H9 (cell line): ENCODE measurements around the gene MOV10L1. TPM values are rescaled to one million over a fixed set of nuclear protein-coding genes. Genes with fewer than 3 reads are reported as not detected.
A peak's percentile ranks its signal among the peaks of the same experiment; 100 is the strongest.

Experiments used
- DNase-seq: peaks from one replicate; pipeline ENCODE4 v3.0.0-alpha.2; 2017
- H2AFZ ChIP-seq: one replicate; pipeline ENCODE4 v1.6.1; 2013; ENCODE audit warnings: mild to moderate bottlenecking, low read length, control low read depth, moderate library complexity
- H2AK5ac ChIP-seq: 2 replicates; pipeline ENCODE4 v1.6.1; 2013; ENCODE audit warnings: low read length, control low read depth, mixed read lengths; ENCODE audit not compliant: insufficient read length
- H2BK120ac ChIP-seq: one replicate; pipeline ENCODE4 v1.6.1; 2013; ENCODE audit warnings: low read depth, mild to moderate bottlenecking, low read length, control low read depth, inconsistent platforms; ENCODE audit not compliant: poor library complexity, severe bottlenecking
- H2BK12ac ChIP-seq: 2 replicates; pipeline ENCODE4 v1.6.1; 2013; ENCODE audit warnings: low read length, control low read depth, mixed read lengths, low read depth; ENCODE audit not compliant: insufficient read length
- H2BK15ac ChIP-seq: 2 replicates; pipeline ENCODE4 v1.6.1; 2013; ENCODE audit warnings: low read depth, low read length, control low read depth
- H2BK20ac ChIP-seq: one replicate; pipeline ENCODE4 v1.6.1; 2013; ENCODE audit warnings: low read depth, mild to moderate bottlenecking, low read length, control low read depth, inconsistent platforms; ENCODE audit not compliant: poor library complexity, severe bottlenecking
- H2BK5ac ChIP-seq: 2 replicates; pipeline ENCODE4 v1.6.1; 2013; ENCODE audit warnings: low read length, control low read depth, mixed read lengths; ENCODE audit not compliant: insufficient read length
- H3K14ac ChIP-seq: 2 replicates; pipeline ENCODE4 v1.6.1; 2013; ENCODE audit warnings: low read length, control low read depth; ENCODE audit not compliant: insufficient read depth
- H3K18ac ChIP-seq: 2 replicates; pipeline ENCODE4 v1.6.1; 2013; ENCODE audit warnings: low read depth, mild to moderate bottlenecking, mixed read lengths, low read length, control low read depth; ENCODE audit not compliant: insufficient read length
- H3K23ac ChIP-seq: 2 replicates; pipeline ENCODE4 v1.6.1; 2013; ENCODE audit warnings: low read length, control low read depth, mixed read lengths, low read depth; ENCODE audit not compliant: insufficient read length
- H3K23me2 ChIP-seq: 2 replicates; pipeline ENCODE4 v1.6.1; 2013; ENCODE audit warnings: low read depth, mild to moderate bottlenecking, mixed read lengths, low read length, control low read depth; ENCODE audit not compliant: insufficient read length, poor library complexity, severe bottlenecking
- H3K27ac ChIP-seq: 2 replicates; pipeline ENCODE4 v1.5.1; 2013; ENCODE audit warnings: low read length, control low read depth, mixed read lengths, low read depth; ENCODE audit not compliant: insufficient read length
- H3K27me3 ChIP-seq: 2 replicates; pipeline ENCODE4 v1.6.1; 2013; ENCODE audit warnings: low read length, control low read depth, inconsistent platforms; ENCODE audit not compliant: insufficient read depth
- H3K4ac ChIP-seq: 2 replicates; pipeline ENCODE4 v1.6.1; 2013; ENCODE audit warnings: low read depth, mild to moderate bottlenecking, control low read depth, inconsistent platforms, low read length, moderate library complexity
- H3K4me1 ChIP-seq: 2 replicates; pipeline ENCODE4 v1.6.1; 2013; ENCODE audit warnings: low read length, control low read depth, inconsistent platforms; ENCODE audit not compliant: insufficient read depth
- H3K4me2 ChIP-seq: 2 replicates; pipeline ENCODE4 v1.6.1; 2013; ENCODE audit warnings: low read length, control low read depth, mixed read lengths; ENCODE audit not compliant: insufficient read length, insufficient read depth
- H3K56ac ChIP-seq: 2 replicates; pipeline ENCODE4 v1.6.1; 2013; ENCODE audit warnings: low read depth, mild to moderate bottlenecking, mixed read lengths, low read length, control low read depth; ENCODE audit not compliant: insufficient read length
- H3K79me1 ChIP-seq: 2 replicates; pipeline ENCODE4 v1.6.1; 2013; ENCODE audit warnings: low read depth, mild to moderate bottlenecking, moderate library complexity, low read length, control low read depth, inconsistent platforms; ENCODE audit not compliant: insufficient read depth, poor library complexity, severe bottlenecking
- H3K79me2 ChIP-seq: 2 replicates; pipeline ENCODE4 v1.6.1; 2013; ENCODE audit warnings: low read length, control low read depth, inconsistent platforms; ENCODE audit not compliant: insufficient read depth
- H3K9ac ChIP-seq: 2 replicates; pipeline ENCODE4 v1.6.1; 2013; ENCODE audit warnings: low read length, control low read depth, mixed read lengths; ENCODE audit not compliant: insufficient read length; ENCODE audit errors: extremely low read depth
- H3K9me3 ChIP-seq: one replicate; pipeline ENCODE4 v1.6.1; 2013; ENCODE audit warnings: low read depth, low read length, inconsistent platforms; ENCODE audit not compliant: control insufficient read depth
- H3T11ph ChIP-seq: one replicate; pipeline ENCODE4 v1.6.1; 2013; ENCODE audit warnings: mild to moderate bottlenecking, low read length, control low read depth, inconsistent platforms
- H4K20me1 ChIP-seq: one replicate; pipeline ENCODE4 v1.6.1; 2013; ENCODE audit not compliant: control insufficient read depth, insufficient read length, insufficient read depth
- H4K5ac ChIP-seq: 2 replicates; pipeline ENCODE4 v1.6.1; 2013; ENCODE audit warnings: low read depth, mild to moderate bottlenecking, mixed read lengths, low read length, control low read depth; ENCODE audit not compliant: insufficient read length
- H4K8ac ChIP-seq: replicated peaks from 2 replicates; pipeline ENCODE4 v1.6.1; 2013; ENCODE audit warnings: low read length, control low read depth, mixed read lengths, low read depth; ENCODE audit not compliant: insufficient read length
- H4K91ac ChIP-seq: 2 replicates; pipeline ENCODE4 v1.6.1; 2013; ENCODE audit warnings: low read depth, mild to moderate bottlenecking, moderate library complexity, mixed read lengths, low read length, control low read depth; ENCODE audit not compliant: insufficient read length
- H3K27ac Mint-ChIP-seq, 3 experiments: 2 replicates in 2 of 3; 3 replicates in 1 of 3; pipeline ENCODE4 v1.8.0; 2020 to 2021; ENCODE audit warnings: mixed read lengths in 3 of 3, mild to moderate bottlenecking in 1 of 3, moderate library complexity in 1 of 3
- H3K27me3 Mint-ChIP-seq: 2 replicates; pipeline ENCODE4 v1.8.0; 2021; ENCODE audit warnings: low read depth, mild to moderate bottlenecking, moderate library complexity, mixed read lengths
- H3K36me3 Mint-ChIP-seq, 3 experiments: 2 replicates in 2 of 3; 3 replicates in 1 of 3; pipeline ENCODE4 v1.8.0; 2020 to 2021; ENCODE audit warnings: low read depth in 3 of 3, mixed read lengths in 3 of 3; ENCODE audit not compliant: insufficient read depth in 1 of 3
- H3K4me1 Mint-ChIP-seq, 2 experiments: 2 replicates each; pipeline ENCODE4 v1.8.0; 2020; ENCODE audit warnings: mixed read lengths in 2 of 2
- H3K4me3 Mint-ChIP-seq, 2 experiments: 2 replicates in 1 of 2; 3 replicates in 1 of 2; pipeline ENCODE4 v1.8.0; 2020 to 2021; ENCODE audit warnings: mild to moderate bottlenecking in 2 of 2, mixed read lengths in 2 of 2, moderate library complexity in 1 of 2
- H3K9me3 Mint-ChIP-seq, 2 experiments: 2 replicates in 1 of 2; 3 replicates in 1 of 2; pipeline ENCODE4 v1.8.0; 2020; ENCODE audit warnings: mild to moderate bottlenecking in 2 of 2, mixed read lengths in 2 of 2, moderate library complexity in 1 of 2
- WGBS: extraction: QIAGEN DNeasy Blood & Tissue Kit; methylation state at CpG from one replicate; pipeline ENCODE4 v1.1.7; 2013; ENCODE audit warnings: missing lambda C conversion rate, low lambda C conversion rate, mixed read lengths; ENCODE audit not compliant: insufficient read length; ENCODE audit errors: extremely low coverage; 5-methylcytosine and 5-hydroxymethylcytosine counted together
- total RNA-seq: library from RNA; stranded (reverse); gene quantifications from 2 replicates; pipeline ENCODE4 v1.2.1, GENCODE V29; 2021
- TF ChIP-seq, protein P1 (sequence below): fragments of 200-600 bp; sonication (generic); conservative IDR thresholded peaks from 3 replicates; pipeline ENCODE4 v1.8.0; 2021; ENCODE audit warnings: antibody characterized with exemption, mild to moderate bottlenecking

The MOV10L1 gene
- total RNA-seq, 1 experiment from 2014 or later: not detected

- DNase-seq: no peak
- Histone ChIP-seq H3K27me3 (no peaks in the 10 kb centered on the region), H3K4me1 (no peaks in the 10 kb centered on the region), H2BK120ac (no peak overlapping the region), H3K79me2 (no peaks in the 10 kb centered on the region), H2BK12ac (no peak overlapping the region), H2AK5ac (no peak overlapping the region), H3K23ac (no peak overlapping the region), H2BK5ac (no peak overlapping the region), H4K20me1 (no peaks in the 10 kb centered on the region), H4K5ac (no peak overlapping the region), H2BK15ac (no peak overlapping the region), H3K56ac (no peak overlapping the region), H3T11ph (no peak overlapping the region), H3K23me2 (no peaks in the 10 kb centered on the region), H4K91ac (no peak overlapping the region), H2BK20ac (no peak overlapping the region), H3K4ac (no peak overlapping the region), H3K4me2 (no peak overlapping the region), H3K27ac (no peak overlapping the region), H3K18ac (no peak overlapping the region), H4K8ac (no peak overlapping the region), H2AFZ (no peak overlapping the region), H3K79me1 (no peaks in the 10 kb centered on the region), H3K9me3 (no peaks in the 10 kb centered on the region), H3K9ac (no peak overlapping the region), H3K14ac (no peak overlapping the region; the same call in 1 of the 2 replicates)
- Mint-ChIP-seq H3K27ac (0 out of 7 replicates have a peak overlapping the region, but pooled peaks of 1 of the 3 experiments have one; percentile 44), H3K36me3 (no peaks in the 10 kb centered on the region), H3K9me3 (no peaks in the 10 kb centered on the region; a peak in 1 of 5 replicates), H3K27me3 (peaks cover 4% of the 10 kb centered on the region; the same call in 1 of the 2 replicates), H3K4me1 (no peaks in the 10 kb centered on the region), H3K4me3 (no peak overlapping the region)
- TF ChIP-seq, protein P1, sequence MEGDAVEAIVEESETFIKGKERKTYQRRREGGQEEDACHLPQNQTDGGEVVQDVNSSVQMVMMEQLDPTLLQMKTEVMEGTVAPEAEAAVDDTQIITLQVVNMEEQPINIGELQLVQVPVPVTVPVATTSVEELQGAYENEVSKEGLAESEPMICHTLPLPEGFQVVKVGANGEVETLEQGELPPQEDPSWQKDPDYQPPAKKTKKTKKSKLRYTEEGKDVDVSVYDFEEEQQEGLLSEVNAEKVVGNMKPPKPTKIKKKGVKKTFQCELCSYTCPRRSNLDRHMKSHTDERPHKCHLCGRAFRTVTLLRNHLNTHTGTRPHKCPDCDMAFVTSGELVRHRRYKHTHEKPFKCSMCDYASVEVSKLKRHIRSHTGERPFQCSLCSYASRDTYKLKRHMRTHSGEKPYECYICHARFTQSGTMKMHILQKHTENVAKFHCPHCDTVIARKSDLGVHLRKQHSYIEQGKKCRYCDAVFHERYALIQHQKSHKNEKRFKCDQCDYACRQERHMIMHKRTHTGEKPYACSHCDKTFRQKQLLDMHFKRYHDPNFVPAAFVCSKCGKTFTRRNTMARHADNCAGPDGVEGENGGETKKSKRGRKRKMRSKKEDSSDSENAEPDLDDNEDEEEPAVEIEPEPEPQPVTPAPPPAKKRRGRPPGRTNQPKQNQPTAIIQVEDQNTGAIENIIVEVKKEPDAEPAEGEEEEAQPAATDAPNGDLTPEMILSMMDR: no peak
- WGBS: no CpG with 5 or more reads among the region's 35 CpGs
These were observed 44.4 kb upstream of the MOV10L1 start for GRCh38 chr22:50045211-50046018.
